GM23338 (cell line): ENCODE results near the gene ZNF775. TPM values are rescaled to one million over a fixed set of nuclear protein-coding genes. Genes with fewer than 3 reads are reported as not detected.

ENCODE experiments used
- ATAC-seq: fragments of 200-7000 bp; cut with Tn5 transposase; 3 replicates; pipeline ENCODE4 v1.9.1; 2020
- DNase-seq: peaks from one replicate; pipeline ENCODE4 v3.0.0-alpha.2; 2015; ENCODE audit warnings: low spot score
- H2AFZ ChIP-seq: fragments of 200-600 bp; sonication (generic); 2 replicates; pipeline ENCODE4 v1.8.0; 2016; ENCODE audit warnings: antibody characterized with exemption, mild to moderate bottlenecking, moderate library complexity
- H3F3A ChIP-seq: fragments of 200-600 bp; sonication (generic); replicated peaks from 2 replicates; pipeline ENCODE4 v1.8.0; 2017; ENCODE audit warnings: antibody characterized with exemption, mixed run types, low read depth
- H3K27ac ChIP-seq: fragments of 200-600 bp; sonication (generic); 2 replicates; pipeline ENCODE4 v1.6.1; 2016; ENCODE audit warnings: low read depth
- H3K27me3 ChIP-seq: fragments of 200-600 bp; sonication (generic); 2 replicates; pipeline ENCODE4 v1.8.0; 2016; ENCODE audit warnings: mild to moderate bottlenecking, mixed run types, moderate library complexity; ENCODE audit not compliant: insufficient read depth
- H3K36me3 ChIP-seq: fragments of 200-600 bp; sonication (generic); 2 replicates; pipeline ENCODE4 v1.8.0; 2016; ENCODE audit warnings: mild to moderate bottlenecking; ENCODE audit not compliant: insufficient read depth
- H3K4me1 ChIP-seq: fragments of 200-600 bp; sonication (generic); 2 replicates; pipeline ENCODE4 v1.8.0; 2016; ENCODE audit warnings: mild to moderate bottlenecking, moderate library complexity; ENCODE audit not compliant: insufficient read depth
- H3K4me2 ChIP-seq: fragments of 200-600 bp; sonication (generic); 2 replicates; pipeline ENCODE4 v1.7.1; 2017; ENCODE audit warnings: mixed run types
- H3K4me3 ChIP-seq: fragments of 200-600 bp; sonication (generic); 2 replicates; pipeline ENCODE4 v1.6.1; 2016; ENCODE audit warnings: mixed run types
- H3K79me2 ChIP-seq: fragments of 200-600 bp; sonication (generic); replicated peaks from 2 replicates; pipeline ENCODE4 v1.8.0; 2017; ENCODE audit warnings: mild to moderate bottlenecking; ENCODE audit not compliant: insufficient read depth
- H3K9me2 ChIP-seq: fragments of 200-600 bp; sonication (generic); 2 replicates; pipeline ENCODE4 v1.8.0; 2017; ENCODE audit not compliant: insufficient read depth
- H4K20me1 ChIP-seq: fragments of 200-600 bp; sonication (generic); replicated peaks from 2 replicates; pipeline ENCODE4 v1.8.0; 2017; ENCODE audit warnings: mild to moderate bottlenecking; ENCODE audit not compliant: insufficient read depth
- H3K27ac Mint-ChIP-seq: 2 replicates; pipeline ENCODE4 v1.8.0; 2020; ENCODE audit warnings: inconsistent platforms, mild to moderate bottlenecking, moderate library complexity, mixed read lengths
- H3K27me3 Mint-ChIP-seq: 3 replicates; pipeline ENCODE4 v1.8.0; 2022; ENCODE audit warnings: low read depth, mild to moderate bottlenecking, moderate library complexity, mixed read lengths, inconsistent platforms; ENCODE audit not compliant: insufficient read depth, poor library complexity
- H3K36me3 Mint-ChIP-seq: 3 replicates; pipeline ENCODE4 v1.8.0; 2021; ENCODE audit warnings: low read depth, mild to moderate bottlenecking, inconsistent platforms, moderate library complexity, mixed read lengths
- H3K4me1 Mint-ChIP-seq: 3 replicates; pipeline ENCODE4 v1.8.0; 2020; ENCODE audit warnings: mild to moderate bottlenecking, inconsistent platforms, mixed read lengths
- H3K4me3 Mint-ChIP-seq: 3 replicates; pipeline ENCODE4 v1.8.0; 2021; ENCODE audit warnings: moderate library complexity, mild to moderate bottlenecking, inconsistent platforms, mixed read lengths
- H3K9me3 Mint-ChIP-seq: 3 replicates; pipeline ENCODE4 v1.8.0; 2020; ENCODE audit warnings: moderate library complexity, mild to moderate bottlenecking, inconsistent platforms, mixed read lengths
- EZH2 ChIP-seq: fragments of 200-600 bp; sonication (generic); IDR thresholded peaks from one replicate; pipeline ENCODE4 v1.8.0; 2017; ENCODE audit warnings: antibody characterized with exemption, mild to moderate bottlenecking, low read depth; ENCODE audit not compliant: unreplicated experiment
- EZH2phosphoT487 ChIP-seq: fragments of 200-600 bp; sonication (generic); IDR thresholded peaks from one replicate; pipeline ENCODE4 v1.8.1; 2018; ENCODE audit warnings: antibody characterized with exemption; ENCODE audit not compliant: unreplicated experiment
- JUNB ChIP-seq: IDR thresholded peaks from one replicate; pipeline ENCODE4 v1.6.1; 2016; ENCODE audit warnings: antibody characterized with exemption; ENCODE audit not compliant: unreplicated experiment
- NANOG ChIP-seq: IDR thresholded peaks from 2 replicates; pipeline ENCODE4 v1.6.1; 2016; ENCODE audit warnings: antibody characterized with exemption, borderline replicate concordance
- POLR2AphosphoS5 ChIP-seq: IDR thresholded peaks from 2 replicates; pipeline ENCODE4 v1.6.1; 2016; ENCODE audit warnings: antibody characterized with exemption, low read depth
- REST ChIP-seq: IDR thresholded peaks from one replicate; pipeline ENCODE4 v1.6.1; 2018; ENCODE audit warnings: antibody characterized with exemption; ENCODE audit not compliant: unreplicated experiment
- STAT1 ChIP-seq: IDR thresholded peaks from one replicate; pipeline ENCODE4 v1.6.1; 2016; ENCODE audit warnings: antibody characterized with exemption; ENCODE audit not compliant: unreplicated experiment
- ZNF114 ChIP-seq: fragments of 250-450 bp; sonication (Bioruptor Pico); IDR thresholded peaks from 2 replicates; pipeline ENCODE4 v1.5.0; 2020; ENCODE audit warnings: mild to moderate bottlenecking, moderate library complexity
- ZNF331 ChIP-seq: fragments of 250-450 bp; sonication (Bioruptor Pico); IDR thresholded peaks from 2 replicates; pipeline ENCODE4 v1.5.0; 2020; ENCODE audit warnings: low read depth, mild to moderate bottlenecking, moderate library complexity
- ZNF462 ChIP-seq: fragments of 250-450 bp; sonication (Bioruptor Pico); IDR thresholded peaks from 2 replicates; pipeline ENCODE4 v1.5.0; 2020; ENCODE audit warnings: mild to moderate bottlenecking, moderate library complexity
- polyA plus RNA-seq: library from polyadenylated mRNA; unstranded; fragments of >200 nt; fragmentation: Nextera tagmentation; extraction: Ambion mirVana; gene quantifications from 2 replicates; pipeline ENCODE4 v1.2.1, GENCODE V29; 2016
- total RNA-seq: library from RNA; depleted of rRNA; stranded (reverse); fragments of >200 nt; shearing (Covaris generic); gene quantifications from 2 replicates; pipeline ENCODE4 v1.2.3, GENCODE V29; 2014

Gene ZNF775
- total and polyA plus RNA-seq, 2 experiments from 2014 or later, result 4.5 to 38.2 TPM

- TF ChIP-seq EZH2 (no peak), ZNF114 (CRISPR knock-in tag) (no peak), NANOG (no peak), ZNF462 (no peak), POLR2AphosphoS5 (no peak), STAT1 (no peak), ZNF331 (CRISPR knock-in tag) (no peak)
These were observed 56.4 kb downstream of the ZNF775 start (continued) for GRCh38 chr7:150435390-150436073.

GRCh38 chr7:150439967-150440366 is 60.8 kb downstream of the ZNF775 start:
- ATAC-seq (no peak), DNase-seq (no peak)
- no peak overlapping the region for H3K27ac Mint-ChIP-seq
- no peak overlapping the region for H3K4me3 Mint-ChIP-seq
- Histone ChIP-seq H3K79me2 (no peaks in the 10 kb centered on the region), H3K9me2 (no peaks in the 10 kb centered on the region), H3F3A (no peaks in the 10 kb centered on the region), H2AFZ (no peak overlapping the region), H3K36me3 (no peaks in the 10 kb centered on the region), H3K27ac (no peak overlapping the region), H3K4me2 (no peak overlapping the region), H4K20me1 (no peaks in the 10 kb centered on the region), H3K4me3 (no peak overlapping the region), H3K27me3 (no peaks in the 10 kb centered on the region), H3K4me1 (no peaks in the 10 kb centered on the region)
- no peak for TF ChIP-seq JUNB
- TF ChIP-seq STAT1, result no peak
- no peak for TF ChIP-seq EZH2phosphoT487
- TF ChIP-seq REST, result no peak
- H3K4me1 Mint-ChIP-seq, result no peaks in the 10 kb centered on the region
- peaks cover 3% of the 10 kb centered on the region; the same call in 1 of the 3 replicates for H3K36me3 Mint-ChIP-seq
- peaks cover 12% of the 10 kb centered on the region; the same call in 2 of the 3 replicates for H3K9me3 Mint-ChIP-seq
- H3K27me3 Mint-ChIP-seq, result peaks cover 10% of the 10 kb centered on the region
